ENCODE data around the gene RABGAP1L.

GRCh38 chr1:174550296-174550695, 391.0 kb downstream of the RABGAP1L start:
- TF ChIP-seq CTCF (IDR thresholded peaks at IDR 0.05) (no peak), POLR2A (IDR thresholded peaks at IDR 0.05) (no peak), EP300 (IDR thresholded peaks at IDR 0.05) (no peak), POLR2AphosphoS5 (IDR thresholded peaks at IDR 0.05) (no peak)
